Skin epidermis (tissue), 12 donors: ENCODE measurements around the gene HIP1R.
A peak's percentile ranks its signal among the peaks of the same experiment; 100 is the strongest.
"Not testable (repeated sequence)": the region's sequence is repeated elsewhere in the genome, so short reads cannot be mapped to it uniquely, and the experiment has no call there.

Source experiments
- H3K27ac ChIP-seq, 21 experiments: fragments of 200-600 bp; sonication (generic) in 11 of 21; one replicate each; pipeline ENCODE4 v1.5.0; 2020; ENCODE audit warnings: mild to moderate bottlenecking in 3 of 21, inconsistent platforms in 2 of 21, moderate library complexity in 2 of 21
- H3K4me3 ChIP-seq, 7 experiments: fragments of 200-600 bp; sonication (generic) in 2 of 7; one replicate each; pipeline ENCODE4 v1.5.0; 2020; ENCODE audit warnings: inconsistent platforms in 2 of 7, mild to moderate bottlenecking in 2 of 7, moderate library complexity in 1 of 7

HIP1R gene, protein sequence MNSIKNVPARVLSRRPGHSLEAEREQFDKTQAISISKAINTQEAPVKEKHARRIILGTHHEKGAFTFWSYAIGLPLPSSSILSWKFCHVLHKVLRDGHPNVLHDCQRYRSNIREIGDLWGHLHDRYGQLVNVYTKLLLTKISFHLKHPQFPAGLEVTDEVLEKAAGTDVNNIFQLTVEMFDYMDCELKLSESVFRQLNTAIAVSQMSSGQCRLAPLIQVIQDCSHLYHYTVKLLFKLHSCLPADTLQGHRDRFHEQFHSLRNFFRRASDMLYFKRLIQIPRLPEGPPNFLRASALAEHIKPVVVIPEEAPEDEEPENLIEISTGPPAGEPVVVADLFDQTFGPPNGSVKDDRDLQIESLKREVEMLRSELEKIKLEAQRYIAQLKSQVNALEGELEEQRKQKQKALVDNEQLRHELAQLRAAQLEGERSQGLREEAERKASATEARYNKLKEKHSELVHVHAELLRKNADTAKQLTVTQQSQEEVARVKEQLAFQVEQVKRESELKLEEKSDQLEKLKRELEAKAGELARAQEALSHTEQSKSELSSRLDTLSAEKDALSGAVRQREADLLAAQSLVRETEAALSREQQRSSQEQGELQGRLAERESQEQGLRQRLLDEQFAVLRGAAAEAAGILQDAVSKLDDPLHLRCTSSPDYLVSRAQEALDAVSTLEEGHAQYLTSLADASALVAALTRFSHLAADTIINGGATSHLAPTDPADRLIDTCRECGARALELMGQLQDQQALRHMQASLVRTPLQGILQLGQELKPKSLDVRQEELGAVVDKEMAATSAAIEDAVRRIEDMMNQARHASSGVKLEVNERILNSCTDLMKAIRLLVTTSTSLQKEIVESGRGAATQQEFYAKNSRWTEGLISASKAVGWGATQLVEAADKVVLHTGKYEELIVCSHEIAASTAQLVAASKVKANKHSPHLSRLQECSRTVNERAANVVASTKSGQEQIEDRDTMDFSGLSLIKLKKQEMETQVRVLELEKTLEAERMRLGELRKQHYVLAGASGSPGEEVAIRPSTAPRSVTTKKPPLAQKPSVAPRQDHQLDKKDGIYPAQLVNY

DNA sequence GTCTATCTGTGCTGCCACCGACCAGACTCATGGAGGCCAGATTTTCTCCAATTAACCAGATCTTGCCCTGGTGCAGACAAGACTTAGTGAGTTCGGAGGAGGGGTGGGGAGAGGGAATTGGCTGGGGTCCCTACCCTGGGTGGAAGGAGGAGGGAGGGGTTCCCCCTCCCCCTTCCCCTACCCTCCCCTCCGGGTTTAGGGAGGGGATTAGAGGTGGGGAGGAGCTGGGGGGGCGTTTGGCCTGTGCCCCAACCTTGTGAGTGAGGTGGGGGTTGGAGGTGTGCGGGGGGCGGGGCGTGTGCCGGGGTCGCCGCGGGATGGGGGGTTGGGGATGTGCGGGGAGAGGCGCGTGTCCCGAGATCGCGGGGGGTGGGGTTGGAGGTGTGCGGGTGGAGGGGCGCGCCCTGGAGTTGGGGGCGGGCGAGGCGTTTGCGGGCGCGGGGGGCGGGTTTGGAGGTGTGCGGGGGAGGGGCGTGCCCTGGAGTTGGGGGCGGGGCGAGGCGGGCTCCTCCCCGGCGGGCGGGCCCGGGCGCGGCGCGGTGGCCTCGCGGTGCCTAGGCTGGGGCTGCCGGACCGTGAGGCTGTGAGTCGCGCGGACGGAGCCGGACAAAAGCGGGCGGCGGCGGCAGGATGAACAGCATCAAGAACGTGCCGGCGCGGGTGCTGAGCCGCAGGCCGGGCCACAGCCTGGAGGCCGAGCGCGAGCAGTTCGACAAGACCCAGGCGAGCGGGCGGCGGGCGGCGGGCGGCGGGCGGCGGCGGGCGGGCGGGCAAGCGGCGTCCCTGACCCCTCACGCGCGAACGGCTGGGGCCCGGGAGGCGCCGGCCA lies at the start of gene HIP1R:
TSS of gene HIP1R (plus strand) at position 537 of the 829 bp plus-strand sequence. CDS start at position 631, 94 bp downstream.
- Histone ChIP-seq H3K4me3 (peak within 1 kb of the TSS; percentile 52 to 80 (median 64)), H3K27ac (peak within 1 kb of the TSS; percentile 37 to 92 (median 83))

DNA sequence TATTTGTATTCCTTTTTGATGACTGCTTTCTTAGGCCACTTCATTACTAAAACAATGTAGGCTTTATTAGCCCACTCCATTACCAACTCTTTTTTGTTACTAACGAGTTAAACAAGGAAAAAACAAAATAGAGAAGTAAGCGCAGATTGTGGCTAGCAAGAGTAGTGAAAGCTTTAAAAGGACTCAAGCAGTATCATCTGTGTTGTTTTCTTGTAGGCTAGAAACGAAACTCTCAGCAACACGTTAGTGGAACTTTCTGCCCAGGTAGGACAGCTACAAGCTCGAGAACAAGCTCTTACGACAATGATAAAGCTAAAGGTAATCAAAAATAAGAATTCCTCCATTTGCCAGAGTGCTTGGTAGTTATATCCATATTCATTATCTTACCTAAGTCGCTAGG lies 49.8 kb upstream of the HIP1R start:
- H3K27ac ChIP-seq, result no peak overlapping the region
- H3K4me3 ChIP-seq, result no peak overlapping the region

DNA sequence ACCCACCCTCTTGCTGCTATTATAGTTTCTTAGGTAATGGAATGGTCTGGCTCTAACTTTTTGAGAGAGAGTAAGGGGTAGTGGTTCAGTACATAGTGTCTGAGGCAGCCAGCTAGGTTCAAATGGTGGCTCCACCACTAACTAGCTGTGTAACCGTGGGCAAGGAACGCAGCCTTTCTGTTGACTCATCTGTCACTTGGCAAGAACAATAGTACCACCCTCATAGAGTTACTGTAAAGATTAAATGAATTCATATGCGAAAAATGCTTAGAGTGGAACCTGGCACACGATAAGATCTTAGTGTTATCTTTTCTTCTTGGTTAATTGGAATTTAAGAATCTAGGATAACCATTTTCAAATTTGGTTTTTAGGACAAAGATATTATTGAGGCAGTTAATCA lies 46.9 kb upstream of the HIP1R start:
- no peak overlapping the region for H3K27ac ChIP-seq
- H3K4me3 ChIP-seq, result no peak overlapping the region

DNA sequence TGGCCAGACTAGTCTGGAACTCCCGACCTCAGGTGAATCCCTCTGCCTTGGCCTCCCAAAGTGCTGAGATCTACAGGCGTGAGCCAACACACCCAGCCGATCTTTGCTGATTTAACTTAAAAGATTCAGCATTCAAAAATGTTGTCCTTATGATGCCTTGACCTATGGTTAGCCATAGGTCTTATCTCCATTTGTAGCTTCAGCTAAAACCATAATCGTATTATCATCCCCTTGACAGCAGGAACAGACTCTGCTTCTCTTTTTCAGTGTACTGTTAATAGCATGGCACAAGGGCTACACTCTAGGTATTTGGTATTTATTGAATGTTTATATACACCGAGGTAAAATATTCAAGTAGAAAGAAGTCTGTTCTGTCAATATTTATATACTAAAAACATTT lies 45.6 kb upstream of the HIP1R start:
- Histone ChIP-seq H3K27ac (no peak overlapping the region), H3K4me3 (no peak overlapping the region)

DNA sequence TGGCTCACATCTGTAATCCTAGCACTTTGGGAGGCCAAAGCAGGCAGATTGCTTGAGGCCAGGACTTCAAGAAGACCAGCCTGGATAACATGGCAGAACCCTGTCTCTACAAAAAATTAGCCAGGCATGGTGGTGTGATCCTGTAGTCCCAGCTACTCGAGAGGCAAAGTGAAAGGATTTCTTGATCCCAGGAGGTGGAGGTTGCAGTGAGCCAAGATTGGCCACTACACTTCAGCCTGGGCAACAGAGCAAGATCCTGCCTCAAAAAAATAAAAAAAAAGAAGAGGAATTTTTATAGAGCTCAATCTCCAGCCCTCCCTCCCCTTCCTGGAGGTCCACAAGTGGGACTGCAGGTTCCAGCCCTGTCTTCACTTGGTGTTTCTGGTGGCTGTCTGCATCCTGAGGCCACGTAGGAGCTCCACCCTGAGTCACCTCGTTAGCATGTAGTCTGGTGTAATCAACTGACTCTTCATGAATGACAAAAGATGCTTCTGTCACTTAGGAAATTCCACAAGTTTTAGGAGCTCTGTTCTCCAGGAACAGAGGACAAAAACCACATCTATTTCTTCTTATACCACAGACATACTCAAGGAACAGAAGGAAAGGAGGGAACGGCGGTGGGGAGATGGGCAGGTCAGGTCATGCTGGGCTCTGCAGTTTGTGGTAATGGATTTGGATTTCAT lies 44.7 kb upstream of the HIP1R start:
- no peak overlapping the region for H3K4me3 ChIP-seq
- H3K27ac ChIP-seq, result no peak overlapping the region

DNA sequence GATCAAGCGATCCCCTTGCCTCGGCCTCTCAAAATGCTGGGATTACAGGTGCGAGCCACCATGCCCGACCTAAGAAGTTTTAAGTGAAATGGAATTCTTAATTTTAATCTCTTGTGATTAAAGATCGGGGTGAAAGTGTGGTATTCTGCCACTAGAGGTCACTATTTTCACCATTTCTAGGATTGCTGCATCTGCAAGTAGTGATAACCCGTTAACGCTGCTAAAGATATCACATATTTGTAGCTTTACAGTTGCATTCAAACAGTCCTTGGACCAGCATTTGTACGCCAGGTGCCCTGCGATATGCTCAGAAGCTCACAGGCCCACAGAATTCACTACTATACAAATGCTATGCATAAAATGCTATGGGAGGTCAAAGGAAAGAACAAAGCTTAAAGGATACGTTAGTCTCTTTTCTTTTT lies 41.6 kb upstream of the HIP1R start:
- no peak overlapping the region for H3K4me3 ChIP-seq
- H3K27ac ChIP-seq, result no peak overlapping the region

DNA sequence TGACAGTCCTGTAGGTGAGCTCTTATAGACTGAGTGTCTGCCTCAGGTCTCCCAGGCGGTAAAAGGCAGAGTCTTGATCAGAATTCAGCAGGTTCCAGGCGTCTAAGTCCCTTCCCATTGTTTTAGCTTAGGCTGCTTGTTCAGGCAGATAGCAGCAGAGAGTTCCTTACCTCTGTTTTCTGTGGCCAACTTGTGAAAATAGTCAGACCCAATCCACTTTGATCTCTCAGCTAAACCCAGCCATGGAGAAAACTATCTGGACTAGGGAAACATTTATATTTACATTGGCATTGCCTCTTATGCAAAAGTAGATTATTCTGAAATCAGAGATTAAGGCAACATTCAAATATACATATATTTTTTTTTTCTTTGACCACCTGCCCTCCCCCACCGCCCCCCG lies 39.5 kb upstream of the HIP1R start:
- no peak overlapping the region for H3K4me3 ChIP-seq
- no peak overlapping the region for H3K27ac ChIP-seq

DNA sequence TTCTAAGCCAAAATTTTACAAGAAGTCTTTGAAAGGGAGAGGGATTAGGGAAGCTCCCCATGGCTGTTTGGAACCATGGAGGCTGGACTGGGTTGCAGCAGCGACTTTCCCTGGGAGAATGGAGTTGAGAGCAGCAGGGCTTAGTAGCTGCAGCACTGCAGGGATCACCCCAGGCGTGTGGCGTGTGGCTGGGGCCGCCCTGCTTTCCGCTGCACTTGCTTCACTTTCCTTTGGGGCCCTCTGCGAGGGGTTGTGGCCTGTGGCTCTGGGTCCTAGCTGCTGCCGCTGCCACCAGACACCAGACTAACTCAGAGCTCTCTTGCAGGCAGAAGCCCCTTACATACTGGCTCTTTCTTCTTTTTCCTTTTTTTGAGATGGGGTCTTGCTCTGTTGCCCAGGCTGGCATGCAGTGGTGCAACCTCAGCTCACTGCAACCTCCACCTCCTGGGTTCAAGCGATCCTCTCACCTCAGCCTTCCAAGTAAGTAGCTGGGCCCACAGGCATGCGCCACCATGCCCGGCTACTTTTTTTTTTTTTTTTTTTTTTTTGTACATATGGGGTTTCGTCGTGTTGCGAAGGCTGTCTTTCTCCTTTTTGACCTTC lies 35.5 kb upstream of the HIP1R start:
- Histone ChIP-seq H3K4me3 (no peak overlapping the region), H3K27ac (no peak overlapping the region)

DNA sequence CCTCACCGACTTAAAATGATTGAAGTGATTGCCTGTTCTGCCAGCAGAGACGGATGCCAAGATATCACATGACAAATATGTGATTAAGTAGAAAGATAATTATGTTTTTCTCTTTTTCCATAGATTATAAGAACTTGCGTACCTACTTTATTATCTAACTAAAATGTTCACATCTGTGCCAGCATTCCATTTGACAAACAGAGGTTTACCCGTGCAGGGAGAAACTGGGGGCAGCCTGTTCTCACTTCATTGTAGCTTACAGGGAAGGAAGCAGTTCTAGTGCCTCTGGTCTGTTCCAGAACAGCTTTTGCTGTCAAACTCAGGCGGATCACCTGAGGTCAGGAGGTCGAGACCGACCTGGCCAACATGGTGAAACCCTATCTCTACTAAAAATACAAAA lies 31.3 kb upstream of the HIP1R start:
- H3K4me3 ChIP-seq, result no peak overlapping the region
- H3K27ac ChIP-seq, result no peak overlapping the region

DNA sequence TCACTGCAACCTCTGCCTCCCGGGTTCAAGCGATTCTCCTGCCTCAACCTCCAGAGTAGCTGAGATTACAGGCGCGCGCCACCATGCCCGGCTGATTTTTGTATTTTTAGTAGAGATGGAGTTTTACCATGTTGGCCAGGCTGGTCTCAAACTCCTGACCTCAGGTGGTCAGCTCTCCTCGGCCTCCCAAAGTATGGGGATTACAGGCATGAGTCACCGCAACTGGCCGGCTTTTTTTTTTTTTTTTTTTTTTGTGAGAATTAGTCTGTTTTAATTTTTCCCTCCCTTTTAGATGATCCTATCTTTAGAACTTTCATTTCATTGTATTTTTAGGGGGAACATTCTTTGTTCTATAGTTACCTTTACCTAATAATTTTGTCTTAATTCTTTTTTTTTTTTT lies 30.3 kb upstream of the HIP1R start:
- not testable (repeated sequence) for H3K4me3 ChIP-seq, H3K27ac ChIP-seq

DNA sequence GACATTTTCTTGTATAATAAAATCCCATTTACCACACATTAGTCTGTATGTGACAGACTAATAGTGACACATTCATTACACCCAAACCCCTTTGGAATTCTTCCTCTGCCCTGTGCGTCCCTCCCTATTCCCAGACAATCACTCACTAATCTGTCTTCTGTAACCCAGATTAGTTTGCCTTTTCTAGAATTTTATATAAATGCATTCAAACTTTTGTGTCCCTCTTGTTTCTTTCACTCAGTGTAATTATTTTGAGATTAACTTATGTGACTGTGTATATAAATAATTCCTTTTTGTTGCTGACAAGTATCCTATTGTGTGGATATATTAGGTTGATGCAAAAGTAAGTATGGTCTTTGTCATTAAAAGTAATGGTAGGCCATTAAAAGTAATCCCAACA lies 27.6 kb upstream of the HIP1R start:
- H3K27ac ChIP-seq, result no peak overlapping the region
- no peak overlapping the region for H3K4me3 ChIP-seq

DNA sequence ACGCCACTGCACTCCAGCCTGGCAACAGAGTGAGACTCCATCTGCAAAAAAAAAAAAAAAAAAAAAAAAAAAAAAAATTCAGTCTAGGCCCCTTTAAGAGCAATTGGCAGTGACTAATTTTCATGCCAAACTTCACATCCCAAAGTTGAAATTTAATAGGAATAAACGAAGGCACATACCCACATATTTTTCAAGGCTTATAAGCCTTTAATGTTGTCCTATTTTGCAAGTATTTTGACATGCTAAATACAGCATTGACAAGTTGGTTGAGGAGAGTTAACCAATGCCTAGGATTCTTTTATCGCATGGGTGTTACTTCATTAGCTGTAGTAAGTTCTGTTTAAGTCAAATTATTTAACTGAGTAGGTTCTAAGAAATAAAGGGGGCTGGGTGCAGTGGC lies 23.5 kb upstream of the HIP1R start:
- H3K27ac ChIP-seq, result no peak overlapping the region

DNA sequence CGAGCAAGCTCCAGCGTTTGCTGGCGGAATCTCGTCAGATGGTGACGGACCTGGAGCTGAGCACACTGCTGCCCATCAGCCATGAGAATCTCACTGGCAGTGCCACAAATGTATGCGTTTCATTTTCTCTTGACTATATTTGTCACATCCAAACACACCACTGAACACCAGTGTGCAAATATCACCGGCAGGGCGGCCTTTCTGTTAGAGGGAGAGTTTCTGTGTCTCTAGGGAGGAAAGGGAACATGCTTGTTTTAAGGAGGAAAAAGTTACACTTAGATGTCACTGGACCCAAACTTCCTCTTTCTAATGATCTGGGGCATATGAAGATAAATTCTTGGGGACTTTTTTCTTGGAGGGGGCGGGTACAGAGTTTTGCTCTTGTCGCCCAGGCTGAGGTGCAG lies 21.9 kb upstream of the HIP1R start:
- no peak overlapping the region for H3K4me3 ChIP-seq
- H3K27ac ChIP-seq, result no peak overlapping the region

More for the DNA sequence above, 23.5 kb upstream of the HIP1R start:
- no peak overlapping the region for H3K4me3 ChIP-seq

DNA sequence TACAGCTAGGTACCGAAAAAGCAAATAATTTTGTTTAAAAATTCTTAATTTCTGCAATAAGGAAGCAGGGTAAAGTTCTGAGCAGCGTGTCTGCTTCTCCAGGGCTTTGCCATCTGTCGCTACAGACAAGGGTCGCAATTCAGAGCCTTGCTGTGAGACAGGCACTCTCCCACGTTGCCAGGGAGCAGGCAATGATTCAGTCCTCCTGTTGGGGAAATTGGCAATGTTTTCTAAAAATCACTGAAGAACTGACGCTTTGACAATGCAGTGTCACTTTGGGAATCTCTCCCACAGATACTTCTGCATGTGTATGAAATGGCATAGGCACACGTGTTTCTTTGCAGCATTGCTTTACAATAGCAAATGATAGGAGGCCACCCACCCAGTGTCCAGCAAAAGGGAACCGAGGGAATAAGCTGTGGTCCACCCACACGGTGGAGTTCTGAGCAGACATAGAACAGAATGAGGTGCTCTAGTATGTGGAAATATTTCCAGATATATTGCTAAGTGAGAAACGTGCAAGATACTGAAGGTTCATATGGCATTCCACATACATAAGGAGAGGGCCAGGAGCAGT lies 16.0 kb upstream of the HIP1R start:
- Histone ChIP-seq H3K27ac (no peak overlapping the region), H3K4me3 (no peak overlapping the region)

DNA sequence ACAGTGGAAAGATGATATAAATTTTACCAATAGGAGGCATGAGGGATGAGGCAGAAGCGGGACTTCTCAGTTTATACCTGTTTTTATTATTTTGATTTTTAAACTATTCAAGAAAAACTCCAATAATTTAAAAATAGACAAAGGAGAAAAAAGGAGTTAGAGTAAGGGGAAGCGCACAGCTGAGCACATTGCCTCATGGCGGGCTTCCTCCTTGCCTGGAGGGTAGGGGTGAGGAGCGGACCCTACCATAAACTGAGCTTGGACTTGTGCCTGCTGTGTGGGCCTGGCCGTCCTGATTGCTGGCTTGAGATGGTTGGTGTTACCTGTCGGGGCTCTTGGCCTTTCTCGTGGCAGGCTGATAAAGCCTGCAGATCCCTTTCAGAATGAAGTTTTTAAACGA lies 15.1 kb upstream of the HIP1R start:
- no peak overlapping the region for H3K4me3 ChIP-seq

DNA sequence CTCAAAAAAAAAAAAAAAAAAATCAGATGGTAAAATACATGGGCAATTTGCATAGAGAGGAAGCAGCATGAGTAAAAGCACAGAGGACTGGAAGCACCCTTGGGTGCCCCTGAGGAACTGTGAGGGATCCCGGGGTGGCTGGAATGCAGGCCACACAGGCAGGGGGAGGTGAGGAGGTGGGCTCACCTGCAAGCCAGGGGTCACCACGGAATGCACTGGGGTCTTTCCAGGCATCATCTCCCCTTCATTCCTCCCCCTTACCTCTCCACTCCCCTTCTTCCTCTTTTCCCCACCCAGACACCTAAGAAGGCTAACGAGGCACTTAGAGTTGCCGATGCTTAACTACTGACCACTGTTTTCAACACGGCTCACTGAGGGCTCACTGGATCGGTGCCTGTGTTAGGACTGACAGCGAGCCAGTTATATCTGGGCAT lies 14.4 kb upstream of the HIP1R start:
- Histone ChIP-seq H3K4me3 (no peak overlapping the region), H3K27ac (no peak overlapping the region)

More for the DNA sequence above, 15.1 kb upstream of the HIP1R start:
- H3K27ac ChIP-seq, result no peak overlapping the region

DNA sequence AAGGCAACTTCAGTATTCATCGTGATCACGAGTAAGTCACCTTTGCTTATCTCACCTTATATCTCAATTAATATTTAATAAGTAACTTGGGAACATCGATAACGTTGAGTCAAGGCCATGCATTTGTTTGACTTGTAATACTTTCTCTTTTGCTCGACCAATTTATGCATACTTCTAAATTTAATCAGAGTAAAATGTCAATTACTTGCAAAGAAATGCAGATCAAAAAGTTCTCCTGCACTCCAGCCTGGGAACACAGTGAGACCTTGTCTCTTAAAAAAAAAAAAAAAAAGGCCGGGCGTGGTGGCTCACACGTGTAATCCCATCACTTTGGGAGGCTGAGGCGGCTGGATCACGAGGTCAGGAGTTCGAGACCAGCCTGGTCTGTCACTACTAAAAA lies 11.8 kb upstream of the HIP1R start:
- no peak overlapping the region for H3K27ac ChIP-seq
- H3K4me3 ChIP-seq, result no peak overlapping the region
